Ammon's horn (tissue), 1 donor: ENCODE results near the gene APOC3.

Experiments
- DNase-seq: peaks from one replicate; pipeline ENCODE4 v3.0.0-alpha.2; 2016; ENCODE audit warnings: low spot score

Gene APOC3

GRCh38 chr11:116851626-116852025 is 21.9 kb downstream of the APOC3 start:
- no peak for DNase-seq

GRCh38 chr11:116852261-116853031 is 22.7 kb downstream of the APOC3 start:
- DNase-seq = no peak

GRCh38 chr11:116853461-116854073 is 23.9 kb downstream of the APOC3 start:
- no peak for DNase-seq

GRCh38 chr11:116855413-116855812 is 25.7 kb downstream of the APOC3 start:
- no peak for DNase-seq

GRCh38 chr11:116856423-116856822 is 26.7 kb downstream of the APOC3 start:
- no peak for DNase-seq

- DNase-seq = no peak
These were observed 27.6 kb downstream of the APOC3 start for GRCh38 chr11:116857316-116857715.

GRCh38 chr11:116857936-116858335 is 28.2 kb downstream of the APOC3 start:
- no peak for DNase-seq

GRCh38 chr11:116859175-116859574 is 29.5 kb downstream of the APOC3 start:
- no peak for DNase-seq

- no peak for DNase-seq
These were observed 30.6 kb downstream of the APOC3 start for GRCh38 chr11:116860303-116860702.

GRCh38 chr11:116861539-116861938 is 31.8 kb downstream of the APOC3 start:
- no peak for DNase-seq

- no peak for DNase-seq
These were observed 32.5 kb downstream of the APOC3 start for GRCh38 chr11:116862185-116862584.

GRCh38 chr11:116862951-116863350 is 33.2 kb downstream of the APOC3 start:
- no peak for DNase-seq

- DNase-seq = no peak
These were observed 34.8 kb downstream of the APOC3 start for GRCh38 chr11:116864531-116864930.

- DNase-seq = no peak
These were observed 36.0 kb downstream of the APOC3 start for GRCh38 chr11:116865696-116866095.

- DNase-seq = no peak
These were observed 37.2 kb downstream of the APOC3 start for GRCh38 chr11:116866804-116867455.

- no peak for DNase-seq
These were observed 37.9 kb downstream of the APOC3 start for GRCh38 chr11:116867619-116868018.

- DNase-seq = no peak
These were observed 38.4 kb downstream of the APOC3 start for GRCh38 chr11:116868066-116868465.

GRCh38 chr11:116869610-116870009 is 39.9 kb downstream of the APOC3 start:
- peak; percentile 83 for DNase-seq

- DNase-seq = no peak
These were observed 40.3 kb downstream of the APOC3 start for GRCh38 chr11:116870054-116870453.

- DNase-seq = no peak
These were observed 41.5 kb downstream of the APOC3 start for GRCh38 chr11:116871248-116871647.

- no peak for DNase-seq
These were observed 43.7 kb downstream of the APOC3 start for GRCh38 chr11:116873381-116873780.

- DNase-seq = no peak
These were observed 44.5 kb downstream of the APOC3 start for GRCh38 chr11:116874251-116874650.

GRCh38 chr11:116875194-116875593 is 45.5 kb downstream of the APOC3 start:
- DNase-seq = no peak
